HepG2 (cell line): ENCODE data around the gene ANO2.
"Not testable (repeated sequence)": the region's sequence is repeated elsewhere in the genome, so short reads cannot be mapped to it uniquely, and the experiment has no call there.

Source experiments
- GABPA ChIP-seq, 2 experiments: IDR thresholded peaks; 2 replicates each; pipeline ENCODE4 v1.6.1; 2011 to 2016; ENCODE audit warnings: low read depth in 2 of 2, low read length in 1 of 2, missing biosample characterization in 1 of 2, missing genetic modification characterization in 1 of 2
- MNT ChIP-seq: fragments of 450-650 bp; IDR thresholded peaks from 2 replicates; pipeline ENCODE4 v1.6.1; 2016
- MTA1 ChIP-seq: sonication (generic); formaldehyde crosslinking; IDR thresholded peaks from 2 replicates; pipeline ENCODE4 v1.4.0; 2020; ENCODE audit warnings: missing genetic modification reagents, mild to moderate bottlenecking, borderline replicate concordance
- MXD3 ChIP-seq: IDR thresholded peaks from 2 replicates; pipeline ENCODE4 v1.6.1; 2016; ENCODE audit warnings: mild to moderate bottlenecking, missing biosample characterization, missing genetic modification reagents
- MXI1 ChIP-seq: IDR thresholded peaks from 3 replicates; pipeline ENCODE4 v1.6.1; 2012; ENCODE audit warnings: low read depth, low read length, inconsistent platforms, borderline replicate concordance
- TBL1XR1 ChIP-seq: fragments of 150-350 bp; IDR thresholded peaks from 2 replicates; pipeline ENCODE4 v1.6.1; 2014; ENCODE audit warnings: borderline replicate concordance, low read length; ENCODE audit not compliant: partially characterized antibody
- ZMAT5 ChIP-seq: sonication (generic); formaldehyde crosslinking; IDR thresholded peaks from 2 replicates; pipeline ENCODE4 v1.5.0; 2020; ENCODE audit warnings: mild to moderate bottlenecking, low read depth, missing genetic modification reagents, borderline replicate concordance
- ZNF274 ChIP-seq: sonication (generic); formaldehyde crosslinking; IDR thresholded peaks from 2 replicates; pipeline ENCODE4 v1.5.1; 2020; ENCODE audit warnings: mild to moderate bottlenecking, missing genetic modification reagents

- TF ChIP-seq MNT; ZNF274 (CRISPR knock-in tag); MTA1 (CRISPR knock-in tag); MXI1; MXD3; TBL1XR1; GABPA (IDR thresholded peaks at IDR 0.05; ENCODE audit: low read depth, low read length); GABPA (CRISPR knock-in tag; IDR thresholded peaks at IDR 0.05; ENCODE audit: low read depth); ZMAT5 (CRISPR knock-in tag): not testable (repeated sequence)
Observed at GRCh38 chr12:5669624-5670023, 275.4 kb downstream of the ANO2 start.
